Measurements from ENCODE around the gene PPP1R2.

Gene PPP1R2

DNA sequence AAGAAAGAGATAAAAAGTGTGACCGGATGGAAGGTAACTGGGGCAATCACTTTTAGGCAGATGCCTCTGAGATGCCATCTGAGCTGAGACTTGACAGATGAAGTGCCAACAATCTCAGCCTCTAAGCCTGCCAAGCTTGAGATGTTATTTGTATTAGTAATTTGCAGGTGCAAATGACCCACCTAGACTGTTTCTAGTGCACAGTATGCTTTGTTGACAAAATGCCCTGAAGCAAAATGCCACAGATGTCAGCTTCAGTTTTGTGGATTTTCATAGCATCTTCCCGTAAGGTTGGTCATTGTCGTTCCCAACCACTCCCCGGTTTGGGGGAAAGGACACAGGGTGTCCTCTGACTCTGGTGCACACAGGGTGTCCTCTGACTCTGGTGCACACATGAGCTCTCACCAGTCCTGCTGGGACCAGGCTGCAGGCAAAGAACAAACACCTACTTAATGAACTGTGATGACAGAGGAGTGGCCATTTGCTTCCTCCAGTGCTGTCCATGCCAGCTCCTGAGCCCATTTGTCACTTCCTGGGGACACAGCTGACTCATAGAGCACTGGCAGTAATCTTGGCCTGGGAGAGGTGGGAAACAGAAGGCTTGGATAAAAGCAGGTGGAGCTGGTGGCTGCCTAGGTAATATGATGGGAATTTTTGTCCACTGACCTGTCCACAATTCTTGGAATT, 16.7 kb upstream of the PPP1R2 start:
- peaks cover 5% of the 10 kb centered on the region for H3K27me3 ChIP-seq (ENCODE audit: control insufficient read depth, insufficient read depth, low read length)
- no peaks in the 10 kb centered on the region for H3K9me3 ChIP-seq (ENCODE audit: control insufficient read depth, low read length)
- no peak overlapping the region for H3K9ac ChIP-seq (ENCODE audit: low read length)
- H3K4me3 ChIP-seq (ENCODE audit: low read length), result no peak overlapping the region
- H3K4me1 ChIP-seq (ENCODE audit: control insufficient read depth, insufficient read depth, low read length), result no peaks in the 10 kb centered on the region
- H3K36me3 ChIP-seq (ENCODE audit: control insufficient read depth, insufficient read depth, low read length), result no peaks in the 10 kb centered on the region

DNA sequence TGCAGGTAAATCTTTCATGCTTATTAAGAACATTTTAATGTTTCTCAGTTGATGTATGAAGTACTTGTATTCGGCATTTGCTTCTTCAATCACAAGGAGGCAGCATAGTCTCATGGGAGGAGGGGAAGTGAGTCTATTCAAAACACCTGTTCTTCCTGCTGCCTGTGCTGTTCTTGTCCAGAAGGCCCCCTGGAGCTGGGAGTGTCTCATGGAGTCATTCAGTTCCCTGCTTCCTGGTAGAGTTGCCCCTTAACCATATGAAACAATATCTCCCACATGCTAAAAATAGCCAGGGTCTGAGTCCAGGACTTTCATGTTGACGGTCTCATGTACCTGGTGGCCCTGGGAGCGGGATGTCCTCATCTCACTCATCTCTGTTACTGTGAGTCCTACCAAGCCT, 15.5 kb upstream of the PPP1R2 start:
- Histone ChIP-seq H3K4me3 (ENCODE audit: low read length) (no peak overlapping the region), H3K9ac (ENCODE audit: low read length) (no peak overlapping the region), H3K9me3 (ENCODE audit: control insufficient read depth, low read length) (no peaks in the 10 kb centered on the region), H3K4me1 (ENCODE audit: control insufficient read depth, insufficient read depth, low read length) (no peaks in the 10 kb centered on the region), H3K36me3 (ENCODE audit: control insufficient read depth, insufficient read depth, low read length) (no peaks in the 10 kb centered on the region), H3K27me3 (ENCODE audit: control insufficient read depth, insufficient read depth, low read length) (peaks cover 5% of the 10 kb centered on the region)

GRCh38 chr3:195557322-195557721, 14.2 kb upstream of the PPP1R2 start:
- Histone ChIP-seq H3K9ac (ENCODE audit: low read length) (no peak overlapping the region), H3K4me1 (ENCODE audit: control insufficient read depth, insufficient read depth, low read length) (no peaks in the 10 kb centered on the region), H3K4me3 (ENCODE audit: low read length) (no peak overlapping the region), H3K9me3 (ENCODE audit: control insufficient read depth, low read length) (no peaks in the 10 kb centered on the region), H3K27me3 (ENCODE audit: control insufficient read depth, insufficient read depth, low read length) (no peaks in the 10 kb centered on the region), H3K36me3 (ENCODE audit: control insufficient read depth, insufficient read depth, low read length) (no peaks in the 10 kb centered on the region)

DNA sequence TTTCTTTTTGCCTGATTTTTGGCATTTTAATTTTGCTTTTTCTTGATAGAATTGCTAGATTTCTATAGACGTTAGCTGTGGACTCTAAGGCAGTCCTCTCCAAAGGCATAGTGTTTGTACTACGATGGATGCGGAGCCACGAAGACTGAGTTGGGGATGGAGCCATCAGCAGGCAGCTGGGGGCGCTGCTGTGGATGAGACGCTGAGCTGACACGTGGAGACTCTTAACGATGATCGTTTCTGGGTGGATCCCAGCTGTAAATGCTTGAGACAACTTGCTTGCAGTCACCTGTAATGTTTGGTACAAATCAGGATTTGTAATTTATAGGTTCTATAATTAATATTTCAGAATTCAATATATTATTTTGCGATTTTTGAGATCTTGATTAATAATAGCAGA, 13.3 kb upstream of the PPP1R2 start:
- no peaks in the 10 kb centered on the region for H3K36me3 ChIP-seq (ENCODE audit: control insufficient read depth, insufficient read depth, low read length)
- no peak overlapping the region for H3K9ac ChIP-seq (ENCODE audit: low read length)
- H3K4me1 ChIP-seq (ENCODE audit: control insufficient read depth, insufficient read depth, low read length), result no peaks in the 10 kb centered on the region
- no peaks in the 10 kb centered on the region for H3K9me3 ChIP-seq (ENCODE audit: control insufficient read depth, low read length)
- no peak overlapping the region for H3K4me3 ChIP-seq (ENCODE audit: low read length)
- H3K27me3 ChIP-seq (ENCODE audit: control insufficient read depth, insufficient read depth, low read length), result no peaks in the 10 kb centered on the region

GRCh38 chr3:195555110-195555509, 12.0 kb upstream of the PPP1R2 start:
- Histone ChIP-seq H3K9me3 (ENCODE audit: control insufficient read depth, low read length) (no peaks in the 10 kb centered on the region), H3K9ac (ENCODE audit: low read length) (no peak overlapping the region), H3K27me3 (ENCODE audit: control insufficient read depth, insufficient read depth, low read length) (no peaks in the 10 kb centered on the region), H3K36me3 (ENCODE audit: control insufficient read depth, insufficient read depth, low read length) (no peaks in the 10 kb centered on the region), H3K4me1 (ENCODE audit: control insufficient read depth, insufficient read depth, low read length) (no peaks in the 10 kb centered on the region), H3K4me3 (ENCODE audit: low read length) (no peak overlapping the region)

DNA sequence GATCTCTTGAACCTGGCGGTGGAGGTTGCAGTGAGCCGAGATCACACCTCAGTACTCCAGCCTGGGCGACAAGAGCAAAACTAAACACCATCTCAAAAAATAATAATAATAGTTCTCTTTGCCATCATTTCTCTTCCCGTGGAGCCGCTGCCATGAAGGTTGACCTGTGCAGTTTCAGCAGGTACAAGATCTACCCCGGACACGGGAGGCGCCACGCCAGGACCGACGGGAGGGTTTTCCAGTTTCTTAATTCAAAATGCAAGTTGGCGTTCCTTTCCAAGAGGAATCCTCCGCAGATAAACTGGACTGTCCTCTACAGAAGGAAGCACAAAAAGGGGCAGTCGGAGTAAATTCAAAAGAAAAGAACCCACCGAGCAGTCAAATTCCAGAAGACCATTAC, 11.3 kb upstream of the PPP1R2 start:
- H3K9me3 ChIP-seq (ENCODE audit: control insufficient read depth, low read length), result no peaks in the 10 kb centered on the region
- H3K4me1 ChIP-seq (ENCODE audit: control insufficient read depth, insufficient read depth, low read length), result no peaks in the 10 kb centered on the region
- no peak overlapping the region for H3K9ac ChIP-seq (ENCODE audit: low read length)
- no peaks in the 10 kb centered on the region for H3K27me3 ChIP-seq (ENCODE audit: control insufficient read depth, insufficient read depth, low read length)
- no peaks in the 10 kb centered on the region for H3K36me3 ChIP-seq (ENCODE audit: control insufficient read depth, insufficient read depth, low read length)
- no peak overlapping the region for H3K4me3 ChIP-seq (ENCODE audit: low read length)

GRCh38 chr3:195553268-195553667, 10.1 kb upstream of the PPP1R2 start:
- no peaks in the 10 kb centered on the region for H3K27me3 ChIP-seq (ENCODE audit: control insufficient read depth, insufficient read depth, low read length)
- H3K4me3 ChIP-seq (ENCODE audit: low read length), result no peak overlapping the region
- no peaks in the 10 kb centered on the region for H3K9me3 ChIP-seq (ENCODE audit: control insufficient read depth, low read length)
- no peaks in the 10 kb centered on the region for H3K36me3 ChIP-seq (ENCODE audit: control insufficient read depth, insufficient read depth, low read length)
- no peak overlapping the region for H3K9ac ChIP-seq (ENCODE audit: low read length)
- H3K4me1 ChIP-seq (ENCODE audit: control insufficient read depth, insufficient read depth, low read length), result no peaks in the 10 kb centered on the region

GRCh38 chr3:195551381-195551978, 8.4 kb upstream of the PPP1R2 start:
- Histone ChIP-seq H3K27me3 (ENCODE audit: control insufficient read depth, insufficient read depth, low read length) (no peaks in the 10 kb centered on the region), H3K4me1 (ENCODE audit: control insufficient read depth, insufficient read depth, low read length) (peaks cover 2% of the 10 kb centered on the region), H3K36me3 (ENCODE audit: control insufficient read depth, insufficient read depth, low read length) (no peaks in the 10 kb centered on the region), H3K9ac (ENCODE audit: low read length) (no peak overlapping the region), H3K9me3 (ENCODE audit: control insufficient read depth, low read length) (no peaks in the 10 kb centered on the region), H3K4me3 (ENCODE audit: low read length) (no peak overlapping the region)

- peaks cover 10% of the 10 kb centered on the region for H3K4me1 ChIP-seq (ENCODE audit: control insufficient read depth, insufficient read depth, low read length)
- H3K36me3 ChIP-seq (ENCODE audit: control insufficient read depth, insufficient read depth, low read length), result no peaks in the 10 kb centered on the region
- H3K4me3 ChIP-seq (ENCODE audit: low read length), result no peak overlapping the region
- H3K9ac ChIP-seq (ENCODE audit: low read length), result no peak overlapping the region
- H3K27me3 ChIP-seq (ENCODE audit: control insufficient read depth, insufficient read depth, low read length), result no peaks in the 10 kb centered on the region
- no peaks in the 10 kb centered on the region for H3K9me3 ChIP-seq (ENCODE audit: control insufficient read depth, low read length)
These were observed 7.6 kb upstream of the PPP1R2 start for GRCh38 chr3:195550723-195551122.

DNA sequence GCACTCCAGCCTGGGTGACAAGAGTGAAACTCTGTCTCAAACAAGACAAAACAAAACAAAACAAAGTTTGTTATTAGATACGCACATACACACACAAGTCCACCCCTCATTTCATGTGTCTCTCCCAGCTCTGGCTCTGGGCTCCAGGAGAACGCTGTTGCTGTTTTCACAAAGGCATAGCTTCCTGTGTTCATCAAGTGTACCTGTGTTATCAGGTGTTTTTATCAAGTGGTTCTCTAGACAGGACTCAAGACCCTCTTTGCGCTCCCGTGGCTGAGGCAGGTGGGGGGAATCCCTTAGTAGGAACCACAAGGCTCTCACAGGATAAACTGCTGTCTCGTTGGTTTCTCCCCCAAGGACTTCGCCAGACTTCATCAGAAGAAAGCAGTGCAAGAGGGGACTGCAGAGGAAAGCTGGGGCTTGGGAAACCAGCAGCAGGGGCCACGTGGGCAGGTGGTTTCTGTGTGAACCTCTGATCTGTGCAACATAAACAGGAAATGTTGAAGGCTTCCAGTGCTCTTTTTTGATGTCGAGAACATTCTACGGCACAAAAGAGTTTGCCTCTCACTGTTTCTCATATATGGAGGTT, 6.9 kb upstream of the PPP1R2 start:
- H3K4me3 ChIP-seq (ENCODE audit: low read length), result no peak overlapping the region

DNA sequence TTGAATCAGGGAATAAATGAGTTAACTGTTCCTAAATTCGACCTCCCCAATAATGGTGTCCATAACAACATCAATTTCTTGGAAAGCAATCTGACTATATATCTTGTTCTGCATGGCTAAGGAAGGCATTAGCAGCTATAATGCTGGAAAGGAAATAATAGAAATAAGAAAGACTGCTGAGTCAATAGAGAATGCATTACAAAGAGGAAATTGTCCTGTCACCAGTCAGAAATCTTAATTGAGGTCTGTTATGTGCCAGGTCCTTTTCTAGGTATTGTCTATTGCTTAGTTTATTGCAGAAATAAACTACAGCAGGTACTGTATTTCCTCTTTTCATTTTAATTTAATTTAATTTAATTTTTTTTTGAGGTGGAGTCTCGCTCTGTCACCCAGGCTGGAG, 5.9 kb upstream of the PPP1R2 start:
- H3K9ac ChIP-seq (ENCODE audit: low read length), result no peak overlapping the region
- H3K4me1 ChIP-seq (ENCODE audit: control insufficient read depth, insufficient read depth, low read length), result peaks cover 15% of the 10 kb centered on the region
- no peaks in the 10 kb centered on the region for H3K36me3 ChIP-seq (ENCODE audit: control insufficient read depth, insufficient read depth, low read length)
- peaks cover 4% of the 10 kb centered on the region for H3K27me3 ChIP-seq (ENCODE audit: control insufficient read depth, insufficient read depth, low read length)
- H3K4me3 ChIP-seq (ENCODE audit: low read length), result no peak overlapping the region
- no peaks in the 10 kb centered on the region for H3K9me3 ChIP-seq (ENCODE audit: control insufficient read depth, low read length)

More for the DNA sequence above, 6.9 kb upstream of the PPP1R2 start:
- Histone ChIP-seq H3K9ac (ENCODE audit: low read length) (no peak overlapping the region), H3K27me3 (ENCODE audit: control insufficient read depth, insufficient read depth, low read length) (no peaks in the 10 kb centered on the region), H3K4me1 (ENCODE audit: control insufficient read depth, insufficient read depth, low read length) (peaks cover 12% of the 10 kb centered on the region), H3K36me3 (ENCODE audit: control insufficient read depth, insufficient read depth, low read length) (no peaks in the 10 kb centered on the region), H3K9me3 (ENCODE audit: control insufficient read depth, low read length) (no peaks in the 10 kb centered on the region)

- no peak overlapping the region for H3K9ac ChIP-seq (ENCODE audit: low read length)
These were observed 5.4 kb upstream of the PPP1R2 start for GRCh38 chr3:195548501-195548900.

More at GRCh38 chr3:195548501-195548900, 5.4 kb upstream of the PPP1R2 start:
- Histone ChIP-seq H3K9me3 (ENCODE audit: control insufficient read depth, low read length) (no peaks in the 10 kb centered on the region), H3K4me3 (ENCODE audit: low read length) (no peak overlapping the region), H3K4me1 (ENCODE audit: control insufficient read depth, insufficient read depth, low read length) (peaks cover 20% of the 10 kb centered on the region), H3K27me3 (ENCODE audit: control insufficient read depth, insufficient read depth, low read length) (peaks cover 6% of the 10 kb centered on the region), H3K36me3 (ENCODE audit: control insufficient read depth, insufficient read depth, low read length) (no peaks in the 10 kb centered on the region)
